Inflammatory macrophage (primary cell): Measurements from ENCODE around the gene KRTAP13-4.
A peak's percentile ranks its signal among the peaks of the same experiment; 100 is the strongest.

ENCODE experiments used
- DNase-seq, 2 donors: peaks; one replicate each; pipeline ENCODE4 v3.0.0-alpha.2; 2020 to 2022
- total RNA-seq, 18 experiments: gene quantifications; one replicate each; lab custom pipeline; 2026; ENCODE audit warnings: mixed read lengths in 6 of 18, inconsistent platforms in 2 of 18; lab: John Stamatoyannopoulos, UW

KRTAP13-4 gene
- total RNA-seq = 0 to 0.07 (median 0) reads per million in 18 experiments

- DNase-seq = no peak
These were observed at the start of gene KRTAP13-4 for GRCh38 chr21:30430170-30430655. Gene KRTAP13-4, plus strand, starts transcription at chr21:30430220. Its CDS starts 56 bp downstream, at chr21:30430276.

GRCh38 chr21:30382201-30382600 is 47.8 kb upstream of the KRTAP13-4 start:
- no peak for DNase-seq

- DNase-seq = no peak
These were observed 38.5 kb upstream of the KRTAP13-4 start for GRCh38 chr21:30391492-30392025.

- no peak for DNase-seq
These were observed 34.3 kb upstream of the KRTAP13-4 start, which contains the start of gene KRTAP13-1 for GRCh38 chr21:30395731-30396130. Gene KRTAP13-1, plus strand, starts transcription at chr21:30396031. Its CDS starts 56 bp downstream, at chr21:30396087.

- DNase-seq = peak in 1 of 2 donors; percentile 32
These were observed 21.1 kb upstream of the KRTAP13-4 start for GRCh38 chr21:30408782-30409494.

- DNase-seq = no peak
These were observed 14.0 kb upstream of the KRTAP13-4 start for GRCh38 chr21:30415993-30416392.

- DNase-seq = no peak
These were observed 4.2 kb upstream of the KRTAP13-4 start, which contains the start of gene KRTAP13-3 for GRCh38 chr21:30425826-30426225. Gene KRTAP13-3, minus strand, starts transcription at chr21:30425926. Its CDS starts 14 bp downstream, at chr21:30425912.

GRCh38 chr21:30426731-30427130 is 3.3 kb upstream of the KRTAP13-4 start:
- no peak for DNase-seq

- peak; percentile 15 to 23 for DNase-seq
These were observed 4.1 kb downstream of the KRTAP13-4 start for GRCh38 chr21:30434033-30434631.

- DNase-seq = no peak
These were observed 7.1 kb downstream of the KRTAP13-4 start for GRCh38 chr21:30437010-30437565.

GRCh38 chr21:30439975-30440374 is 10.0 kb downstream of the KRTAP13-4 start, which contains the start of gene KRTAP15-1:
Gene KRTAP15-1, plus strand, starts transcription at chr21:30440275. Its CDS starts 53 bp downstream, at chr21:30440328.
- DNase-seq = no peak

- DNase-seq = no peak
These were observed 13.2 kb downstream of the KRTAP13-4 start for GRCh38 chr21:30443226-30443625.

GRCh38 chr21:30444204-30444603 is 14.2 kb downstream of the KRTAP13-4 start:
- no peak for DNase-seq

- DNase-seq = no peak
These were observed 17.0 kb downstream of the KRTAP13-4 start for GRCh38 chr21:30447056-30447455.

GRCh38 chr21:30448514-30448913 is 18.5 kb downstream of the KRTAP13-4 start:
- no peak for DNase-seq

- DNase-seq = peak in 1 of 2 donors; percentile 2
These were observed 33.7 kb downstream of the KRTAP13-4 start for GRCh38 chr21:30463713-30464112.

GRCh38 chr21:30468900-30469714 is 39.1 kb downstream of the KRTAP13-4 start:
- no peak for DNase-seq

- DNase-seq = no peak
These were observed 48.0 kb downstream of the KRTAP13-4 start for GRCh38 chr21:30478004-30478403.

- no peak for DNase-seq
These were observed 49.2 kb downstream of the KRTAP13-4 start for GRCh38 chr21:30479259-30479658.

- no peak for DNase-seq
These were observed 50.1 kb downstream of the KRTAP13-4 start, which contains the start of gene KRTAP19-1 for GRCh38 chr21:30480145-30480544. Gene KRTAP19-1, minus strand, starts transcription at chr21:30480367. Its CDS starts 50 bp downstream, at chr21:30480317.
